Endodermal cell (in vitro differentiated cells): ENCODE data around the gene CCKAR. TPM values are rescaled to one million over a fixed set of nuclear protein-coding genes. Genes with fewer than 3 reads are reported as not detected.

Experiments
- DNase-seq: peaks from one replicate; pipeline ENCODE4 v3.0.0-alpha.2; 2017
- H3K27ac ChIP-seq: 2 replicates; pipeline ENCODE4 v1.5.1; 2013; ENCODE audit warnings: mild to moderate bottlenecking, low read depth, low read length, moderate library complexity
- H3K27me3 ChIP-seq: 2 replicates; pipeline ENCODE4 v1.6.1; 2013; ENCODE audit warnings: mild to moderate bottlenecking, low read length, moderate library complexity; ENCODE audit not compliant: insufficient read depth, control insufficient read depth, poor library complexity, severe bottlenecking
- H3K36me3 ChIP-seq: 2 replicates; pipeline ENCODE4 v1.7.0; 2013; ENCODE audit warnings: mild to moderate bottlenecking, low read length, moderate library complexity; ENCODE audit not compliant: control insufficient read depth, insufficient read depth
- H3K4me1 ChIP-seq: one replicate; pipeline ENCODE4 v1.7.0; 2013; ENCODE audit warnings: low read length; ENCODE audit not compliant: control insufficient read depth, insufficient read depth
- H3K4me3 ChIP-seq: 2 replicates; pipeline ENCODE4 v1.5.1; 2013; ENCODE audit warnings: mild to moderate bottlenecking, low read length, moderate library complexity
- H3K9ac ChIP-seq: 2 replicates; pipeline ENCODE4 v1.6.1; 2013; ENCODE audit warnings: mild to moderate bottlenecking, low read length, moderate library complexity; ENCODE audit not compliant: poor library complexity, severe bottlenecking; ENCODE audit errors: extremely low read depth
- H3K9me3 ChIP-seq: 2 replicates; pipeline ENCODE4 v1.6.1; 2013; ENCODE audit warnings: mild to moderate bottlenecking, low read length, moderate library complexity; ENCODE audit not compliant: control insufficient read depth
- H3K27ac Mint-ChIP-seq: 2 replicates; pipeline ENCODE4 v1.8.0; 2020; ENCODE audit warnings: mixed read lengths
- H3K27me3 Mint-ChIP-seq: 2 replicates; pipeline ENCODE4 v1.8.0; 2021; ENCODE audit warnings: mild to moderate bottlenecking, mixed read lengths; ENCODE audit not compliant: insufficient read depth
- H3K36me3 Mint-ChIP-seq: 2 replicates; pipeline ENCODE4 v1.8.0; 2020; ENCODE audit warnings: low read depth, mixed read lengths
- H3K4me1 Mint-ChIP-seq: 2 replicates; pipeline ENCODE4 v1.8.0; 2020; ENCODE audit warnings: mixed read lengths
- H3K4me3 Mint-ChIP-seq: 2 replicates; pipeline ENCODE4 v1.8.0; 2020; ENCODE audit warnings: mild to moderate bottlenecking, moderate library complexity, mixed read lengths
- H3K9me3 Mint-ChIP-seq: 2 replicates; pipeline ENCODE4 v1.8.0; 2020; ENCODE audit warnings: mild to moderate bottlenecking, mixed read lengths
- CTCF ChIP-seq: fragments of 200-600 bp; sonication (generic); conservative IDR thresholded peaks from 2 replicates; pipeline ENCODE4 v1.5.0; 2021; ENCODE audit warnings: antibody characterized with exemption, mild to moderate bottlenecking
- whole genome bisulfite sequencing, 2 experiments: methylation state at CpG; one replicate each; pipeline versions ENCODE4 v1.1.5 to v1.1.7; 2013; ENCODE audit warnings: missing lambda C conversion rate in 2 of 2, mixed read lengths in 1 of 2; ENCODE audit not compliant: insufficient coverage in 1 of 2, insufficient read length in 1 of 2; 5-methylcytosine and 5-hydroxymethylcytosine counted together
- total RNA-seq, 2 donors: library from RNA; stranded (reverse); fragmentation: NEBNext Ultra II Directional in 1 of 2; extraction: Animal tissue kit (Norgen Biotek cat#: 25700) in 1 of 2; gene quantifications; 2 replicates in 1 of 2; 3 replicates in 1 of 2; pipeline ENCODE4 v1.2.1, GENCODE V29; 2021

Gene CCKAR
- total RNA-seq, 2 donors from 2014 or later, result not detected

GRCh38 chr4:26455571-26455970 is 34.7 kb downstream of the CCKAR start:
- Mint-ChIP-seq H3K4me3 (no peak overlapping the region), H3K27me3 (peaks cover 2% of the 10 kb centered on the region), H3K36me3 (no peaks in the 10 kb centered on the region), H3K27ac (no peak overlapping the region), H3K4me1 (peaks cover 18% of the 10 kb centered on the region), H3K9me3 (peaks cover 5% of the 10 kb centered on the region)
- H3K27ac ChIP-seq, result no peak overlapping the region
- DNase-seq, result no peak
- no peaks in the 10 kb centered on the region for H3K36me3 ChIP-seq
- H3K4me1 ChIP-seq, result peaks cover 6% of the 10 kb centered on the region
- H3K4me3 ChIP-seq, result no peak overlapping the region
- TF ChIP-seq CTCF, result no peak
- H3K9ac ChIP-seq, result no peak overlapping the region
- H3K9me3 ChIP-seq, result peaks cover 8% of the 10 kb centered on the region
- no peaks in the 10 kb centered on the region for H3K27me3 ChIP-seq
- WGBS, 2 experiments, result 81 to 100% methylated on average over 1 to 2 of the region's 2 CpGs

GRCh38 chr4:26454961-26455360 is 35.3 kb downstream of the CCKAR start:
- peaks cover 2% of the 10 kb centered on the region for H3K27me3 Mint-ChIP-seq
- WGBS, 2 experiments, result 89 to 100% methylated on average over 2 to 3 of the region's 3 CpGs
- no peak overlapping the region for H3K4me3 ChIP-seq
- H3K4me3 Mint-ChIP-seq, result no peak overlapping the region
- peaks cover 5% of the 10 kb centered on the region for H3K9me3 Mint-ChIP-seq
- H3K4me1 ChIP-seq, result peaks cover 6% of the 10 kb centered on the region
- no peak overlapping the region for H3K27ac Mint-ChIP-seq
- no peaks in the 10 kb centered on the region for H3K36me3 ChIP-seq
- DNase-seq, result no peak
- H3K36me3 Mint-ChIP-seq, result no peaks in the 10 kb centered on the region
- H3K27ac ChIP-seq, result no peak overlapping the region
- peaks cover 8% of the 10 kb centered on the region for H3K9me3 ChIP-seq
- H3K4me1 Mint-ChIP-seq, result peaks cover 18% of the 10 kb centered on the region
- no peak overlapping the region for H3K9ac ChIP-seq
- H3K27me3 ChIP-seq, result no peaks in the 10 kb centered on the region
- TF ChIP-seq CTCF, result no peak

- Mint-ChIP-seq H3K27me3 (no peaks in the 10 kb centered on the region), H3K27ac (peak overlapping the region; percentile 76), H3K4me3 (peak overlapping the region; percentile 13), H3K36me3 (no peaks in the 10 kb centered on the region), H3K9me3 (peaks cover 5% of the 10 kb centered on the region), H3K4me1 (peaks cover 16% of the 10 kb centered on the region)
- peaks cover 6% of the 10 kb centered on the region for H3K4me1 ChIP-seq
- 82 to 99% methylated on average over 11 to 15 of the region's 15 CpGs for WGBS, 2 experiments
- TF ChIP-seq CTCF, result no peak
- no peak overlapping the region for H3K9ac ChIP-seq
- peak; percentile 81 for DNase-seq
- H3K27ac ChIP-seq, result no peak overlapping the region
- no peaks in the 10 kb centered on the region for H3K27me3 ChIP-seq
- H3K9me3 ChIP-seq, result peaks cover 8% of the 10 kb centered on the region
- no peak overlapping the region for H3K4me3 ChIP-seq
- H3K36me3 ChIP-seq, result no peaks in the 10 kb centered on the region
Measured at GRCh38 chr4:26452565-26453531, 37.4 kb downstream of the CCKAR start.
